HEK293 (cell line): ENCODE data around the gene KLHL11.

Source experiments
- ELK4 ChIP-seq: IDR thresholded peaks from 2 replicates; pipeline ENCODE4 v1.6.1; 2011; ENCODE audit warnings: mild to moderate bottlenecking, low read depth, low read length, borderline replicate concordance
- ZBTB44 ChIP-seq: fragments of 450-650 bp; IDR thresholded peaks from 2 replicates; pipeline ENCODE4 v1.5.1; 2018; ENCODE audit warnings: missing biosample characterization, mild to moderate bottlenecking, missing genetic modification characterization
- ZBTB48 ChIP-seq: fragments of 450-650 bp; formaldehyde crosslinking; IDR thresholded peaks from 2 replicates; pipeline ENCODE4 v1.5.1; 2016; ENCODE audit warnings: missing biosample characterization, missing genetic modification characterization
- ZFP41 ChIP-seq: fragments of 450-650 bp; formaldehyde crosslinking; IDR thresholded peaks from 2 replicates; pipeline ENCODE4 v1.5.1; 2016; ENCODE audit warnings: missing biosample characterization, missing genetic modification characterization, borderline replicate concordance
- ZNF121 ChIP-seq: fragments of 450-650 bp; formaldehyde crosslinking; IDR thresholded peaks from 2 replicates; pipeline ENCODE4 v1.5.1; 2016; ENCODE audit warnings: missing biosample characterization, missing genetic modification characterization
- ZNF223 ChIP-seq: fragments of 450-650 bp; formaldehyde crosslinking; IDR thresholded peaks from 2 replicates; pipeline ENCODE4 v1.5.1; 2016; ENCODE audit warnings: missing biosample characterization, missing genetic modification characterization
- ZNF24 ChIP-seq: fragments of 450-650 bp; formaldehyde crosslinking; IDR thresholded peaks from 2 replicates; pipeline ENCODE4 v1.5.1; 2016; ENCODE audit warnings: missing biosample characterization, missing genetic modification characterization
- ZNF280C ChIP-seq: fragments of 450-650 bp; formaldehyde crosslinking; IDR thresholded peaks from 2 replicates; pipeline ENCODE4 v1.5.1; 2016; ENCODE audit warnings: missing biosample characterization, missing genetic modification characterization
- ZNF350 ChIP-seq: fragments of 450-650 bp; formaldehyde crosslinking; IDR thresholded peaks from 2 replicates; pipeline ENCODE4 v1.5.0; 2017; ENCODE audit warnings: missing biosample characterization, mild to moderate bottlenecking, missing genetic modification characterization
- ZNF354C ChIP-seq: fragments of 450-650 bp; formaldehyde crosslinking; IDR thresholded peaks from 2 replicates; pipeline ENCODE4 v1.5.1; 2016; ENCODE audit warnings: missing biosample characterization, missing genetic modification characterization, low read depth, borderline replicate concordance
- ZNF362 ChIP-seq: fragments of 450-650 bp; formaldehyde crosslinking; IDR thresholded peaks from 2 replicates; pipeline ENCODE4 v1.5.1; 2016; ENCODE audit warnings: missing biosample characterization, missing genetic modification characterization
- ZNF398 ChIP-seq: fragments of 450-650 bp; formaldehyde crosslinking; IDR thresholded peaks from 2 replicates; pipeline ENCODE4 v1.5.1; 2017; ENCODE audit warnings: missing biosample characterization, missing genetic modification characterization
- ZNF704 ChIP-seq: fragments of 450-650 bp; formaldehyde crosslinking; IDR thresholded peaks from 2 replicates; pipeline ENCODE4 v1.5.1; 2016; ENCODE audit warnings: missing biosample characterization, missing genetic modification characterization
- ZNF76 ChIP-seq: fragments of 450-650 bp; formaldehyde crosslinking; IDR thresholded peaks from 2 replicates; pipeline ENCODE4; 2016; ENCODE audit warnings: low read depth, missing biosample characterization, missing genetic modification characterization, borderline replicate concordance
- ZNF791 ChIP-seq: fragments of 450-650 bp; formaldehyde crosslinking; IDR thresholded peaks from 2 replicates; pipeline ENCODE4 v1.5.1; 2016; ENCODE audit warnings: missing biosample characterization, missing genetic modification characterization
- ZNF792 ChIP-seq: fragments of 450-650 bp; formaldehyde crosslinking; IDR thresholded peaks from 2 replicates; pipeline ENCODE4 v1.5.1; 2016; ENCODE audit warnings: missing biosample characterization, missing genetic modification characterization

Gene KLHL11

GRCh38 chr17:41835800-41836549 is 29.2 kb downstream of the KLHL11 start, which contains the start of gene NT5C3B (continued):
- TF ChIP-seq ZNF398 (tag by site-specific recombination): peak; percentile 33; the same call in 1 of the 2 replicates
- TF ChIP-seq ZNF121: no peak
- no peak for TF ChIP-seq ZNF76 (tag by site-specific recombination)
- TF ChIP-seq ZNF24 (tag by site-specific recombination): no peak
- TF ChIP-seq ZNF792 (tag by site-specific recombination): no peak
- no peak for TF ChIP-seq ZNF704 (tag by site-specific recombination)
- TF ChIP-seq ZBTB44 (tag by site-specific recombination): no peak
- 0 out of 2 replicates have a peak, but pooled peaks have one; percentile 11 for TF ChIP-seq ZBTB48
- no peak for TF ChIP-seq ZNF354C (tag by site-specific recombination)
- TF ChIP-seq ZNF362 (tag by site-specific recombination): no peak
- TF ChIP-seq ZNF223 (tag by site-specific recombination): no peak
- no peak for TF ChIP-seq ZNF350 (tag by site-specific recombination)
- no peak for TF ChIP-seq ZFP41 (tag by site-specific recombination)
- TF ChIP-seq ELK4: no peak
- TF ChIP-seq ZNF280C (tag by site-specific recombination): no peak
- TF ChIP-seq ZNF791: no peak
